Transverse colon (tissue), 4 donors: ENCODE results near the gene TMEM128.

Experiments used
- EP300 ChIP-seq: sonication (generic); formaldehyde crosslinking; IDR thresholded peaks from one replicate; pipeline ENCODE4 v1.6.1; 2017; ENCODE audit warnings: antibody characterized with exemption, low read depth
- POLR2A ChIP-seq: fragments of 450-650 bp; IDR thresholded peaks from one replicate; pipeline ENCODE4 v1.6.1; 2016; ENCODE audit warnings: antibody characterized with exemption, mild to moderate bottlenecking, moderate library complexity
- POLR2AphosphoS5 ChIP-seq, 3 donors: sonication (generic); formaldehyde crosslinking; IDR thresholded peaks; one replicate each; pipeline ENCODE4 v1.6.1; 2016; ENCODE audit warnings: antibody characterized with exemption in 3 of 3
- TF ChIP-seq, protein P1 (sequence below), 5 experiments: fragments of 200-600 bp in 3 of 5; fragments of 450-650 bp in 2 of 5; sonication (generic) in 3 of 5; IDR thresholded peaks; 1 replicate in 2 of 5; 2 replicates in 3 of 5; pipeline ENCODE4 v1.5.1; 2016 to 2017; ENCODE audit warnings: antibody characterized with exemption in 5 of 5, inconsistent platforms in 3 of 5, mild to moderate bottlenecking in 2 of 5, moderate library complexity in 1 of 5

DNA sequence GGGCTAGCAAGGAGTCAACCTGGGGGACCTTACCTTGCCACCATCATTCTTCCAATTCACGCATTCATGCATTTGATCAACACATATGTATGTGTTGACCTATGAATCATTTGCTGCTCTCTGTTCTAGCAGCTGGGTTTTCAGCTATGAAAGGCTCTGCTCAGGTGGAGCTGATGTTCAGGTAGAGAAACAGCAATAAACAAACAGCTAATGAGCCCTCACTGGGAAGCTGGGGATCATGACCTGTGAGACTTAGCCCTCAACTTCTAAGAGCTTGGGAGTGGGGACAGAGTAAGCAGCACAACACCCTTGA lies 19.7 kb downstream of the TMEM128 start:
- TF ChIP-seq, protein P1, sequence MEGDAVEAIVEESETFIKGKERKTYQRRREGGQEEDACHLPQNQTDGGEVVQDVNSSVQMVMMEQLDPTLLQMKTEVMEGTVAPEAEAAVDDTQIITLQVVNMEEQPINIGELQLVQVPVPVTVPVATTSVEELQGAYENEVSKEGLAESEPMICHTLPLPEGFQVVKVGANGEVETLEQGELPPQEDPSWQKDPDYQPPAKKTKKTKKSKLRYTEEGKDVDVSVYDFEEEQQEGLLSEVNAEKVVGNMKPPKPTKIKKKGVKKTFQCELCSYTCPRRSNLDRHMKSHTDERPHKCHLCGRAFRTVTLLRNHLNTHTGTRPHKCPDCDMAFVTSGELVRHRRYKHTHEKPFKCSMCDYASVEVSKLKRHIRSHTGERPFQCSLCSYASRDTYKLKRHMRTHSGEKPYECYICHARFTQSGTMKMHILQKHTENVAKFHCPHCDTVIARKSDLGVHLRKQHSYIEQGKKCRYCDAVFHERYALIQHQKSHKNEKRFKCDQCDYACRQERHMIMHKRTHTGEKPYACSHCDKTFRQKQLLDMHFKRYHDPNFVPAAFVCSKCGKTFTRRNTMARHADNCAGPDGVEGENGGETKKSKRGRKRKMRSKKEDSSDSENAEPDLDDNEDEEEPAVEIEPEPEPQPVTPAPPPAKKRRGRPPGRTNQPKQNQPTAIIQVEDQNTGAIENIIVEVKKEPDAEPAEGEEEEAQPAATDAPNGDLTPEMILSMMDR (IDR thresholded peaks at IDR 0.05), result no peak
- TF ChIP-seq EP300, result no peak
- TF ChIP-seq POLR2A, result no peak
- no peak for TF ChIP-seq POLR2AphosphoS5 (IDR thresholded peaks at IDR 0.05)
